ENCODE data around the gene MLLT10.

DNA sequence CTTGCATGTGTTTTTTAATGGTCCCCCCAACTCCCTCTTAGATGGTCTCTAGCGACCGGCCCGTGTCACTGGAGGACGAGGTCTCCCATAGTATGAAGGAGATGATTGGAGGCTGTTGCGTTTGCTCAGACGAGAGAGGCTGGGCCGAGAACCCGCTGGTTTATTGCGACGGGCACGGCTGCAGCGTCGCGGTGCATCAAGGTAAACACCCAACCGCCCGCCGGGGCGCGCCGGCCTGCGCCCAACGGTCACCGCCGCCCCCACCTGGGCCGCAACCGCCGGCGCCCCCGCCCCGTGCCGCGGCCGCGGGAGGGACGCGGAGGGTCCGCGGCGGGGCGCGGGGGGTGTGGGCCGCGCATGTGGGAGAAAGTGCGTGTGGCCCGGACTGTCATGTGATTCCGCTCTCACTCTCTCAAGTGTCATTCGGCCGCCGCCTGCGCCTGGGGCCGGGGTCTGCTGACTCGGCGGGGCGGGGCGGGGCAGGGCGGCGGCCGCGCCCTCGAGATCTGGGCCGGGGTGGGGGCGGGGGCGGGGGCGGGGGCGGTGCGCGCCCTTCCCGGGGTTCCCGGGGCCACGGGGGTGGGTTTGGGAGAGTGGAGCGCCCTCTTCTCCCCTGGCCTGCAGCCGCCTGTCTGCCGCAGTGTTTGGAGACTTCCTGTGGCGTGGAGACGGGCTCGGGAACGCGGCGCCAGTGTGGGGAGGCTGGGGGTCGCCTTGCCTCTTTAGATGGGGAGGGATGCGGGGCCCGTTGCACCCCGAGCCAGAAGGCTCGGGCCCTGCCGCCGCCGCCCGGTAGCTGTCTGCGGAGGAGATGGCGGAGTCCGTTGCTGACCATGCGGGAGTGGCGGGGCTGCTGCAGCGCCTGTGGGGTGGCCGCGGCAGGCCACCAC is 817 bp downstream of the MLLT10 start:
- TF ChIP-seq CTCF (IDR thresholded peaks at IDR 0.05) (no peak), EP300 (IDR thresholded peaks at IDR 0.05) (no peak), POLR2A (IDR thresholded peaks at IDR 0.05) (no peak)
